HCT116 (cell line): Measurements from ENCODE around the gene GPR4. TPM values are rescaled to one million over a fixed set of nuclear protein-coding genes. Genes with fewer than 3 reads are reported as not detected.
A peak's percentile ranks its signal among the peaks of the same experiment; 100 is the strongest.

Source experiments
- ATAC-seq: fragments of 200-7000 bp; cut with Tn5 transposase; 2 replicates; pipeline ENCODE4 v1.9.1; 2020; ENCODE audit warnings: mild to moderate bottlenecking, moderate library complexity
- BruUV-seq: library from RNA; stranded (reverse); fragments of 400-500 nt; replicated peaks from 2 replicates; lab custom pipeline; 2021; lab: Mats Ljungman, UMichigan
- CTCF ChIA-PET: fragments of 300-600 bp; sonication (Branson Sonifier 250); formaldehyde crosslinking; loops from one replicate; lab custom pipeline; 2021; ENCODE audit warnings: antibody characterized with exemption; lab: Charles Lee
- POLR2A ChIA-PET: fragments of 300-600, 350-600 bp; sonication (Branson Sonifier 250); formaldehyde crosslinking; loops from one replicate; lab custom pipeline; 2021; ENCODE audit warnings: antibody characterized with exemption; lab: Charles Lee
- RAD21 ChIA-PET, 2 experiments: fragments of 300-600 bp; sonication (Branson Sonifier 250); formaldehyde crosslinking; loops; one replicate each; lab custom pipeline; 2023; ENCODE audit warnings: low total read pairs in 2 of 2; ENCODE audit not compliant: uncharacterized antibody in 2 of 2, unreplicated experiment in 2 of 2, low non-redundant PET in 1 of 2; lab: Charles Lee
- DNase-seq: peaks from one replicate; pipeline ENCODE4 v3.0.0-alpha.2; 2010; ENCODE audit warnings: low read depth, low spot score
- H2AFZ ChIP-seq: fragments of 200-600 bp; shearing (Covaris generic), sonication (generic); 2 replicates; pipeline ENCODE4 v1.6.1; 2017; ENCODE audit warnings: low read depth, mixed run types, mixed read lengths, antibody characterized with exemption, low read length; ENCODE audit not compliant: poor library complexity, severe bottlenecking
- H3K27ac ChIP-seq: 2 replicates; pipeline ENCODE4 v1.5.1; 2012; ENCODE audit warnings: low read depth, low read length
- H3K27me3 ChIP-seq: fragments of 200-600 bp; sonication (generic); 2 replicates; pipeline ENCODE4 v1.6.1; 2016; ENCODE audit warnings: mixed run types, low read length, mixed read lengths; ENCODE audit not compliant: insufficient read depth
- H3K36me3 ChIP-seq, 2 experiments: fragments of 200-500 bp in 1 of 2; fragments of 200-600 bp in 1 of 2; sonication (Bioruptor generic) in 1 of 2; sonication (generic) in 1 of 2; 2 replicates each; pipeline versions ENCODE4 v1.5.1 to v1.6.1; 2014 to 2016; ENCODE audit warnings: low read length in 2 of 2, inconsistent platforms in 1 of 2, mixed read lengths in 1 of 2, mixed run types in 1 of 2; ENCODE audit not compliant: insufficient read depth in 2 of 2, control insufficient read depth in 1 of 2
- H3K4me1 ChIP-seq, 2 experiments: fragments of 200-600 bp in 1 of 2; sonication (generic) in 1 of 2; 2 replicates each; pipeline versions ENCODE4 v1.5.1 to v1.6.1; 2012 to 2017; ENCODE audit warnings: low read length in 2 of 2, inconsistent platforms in 1 of 2, mild to moderate bottlenecking in 1 of 2, mixed read lengths in 1 of 2, mixed run types in 1 of 2, moderate library complexity in 1 of 2; ENCODE audit not compliant: insufficient read depth in 2 of 2, control insufficient read depth in 1 of 2
- H3K4me2 ChIP-seq: fragments of 200-600 bp; sonication (generic); 2 replicates; pipeline ENCODE4 v1.6.1; 2017; ENCODE audit warnings: mixed run types, low read length, mixed read lengths
- H3K4me3 ChIP-seq, 2 experiments: fragments of 200-600 bp in 1 of 2; sonication (generic) in 1 of 2; replicated peaks in 1 of 2; 2 replicates each; pipeline ENCODE4 v1.5.1; 2011 to 2016; ENCODE audit warnings: low read length in 2 of 2, control low read depth in 1 of 2, low read depth in 1 of 2, mild to moderate bottlenecking in 1 of 2, mixed read lengths in 1 of 2, mixed run types in 1 of 2
- H3K79me2 ChIP-seq: fragments of 200-600 bp; sonication (generic); 2 replicates; pipeline ENCODE4 v1.6.1; 2017; ENCODE audit warnings: mild to moderate bottlenecking, mixed run types, low read length, moderate library complexity, mixed read lengths; ENCODE audit not compliant: insufficient read depth
- H3K9ac ChIP-seq: fragments of 200-600 bp; sonication (generic); 2 replicates; pipeline ENCODE4 v1.6.1; 2016; ENCODE audit warnings: low read length, mixed read lengths
- H3K9me2 ChIP-seq: fragments of 200-600 bp; sonication (generic), shearing (Covaris generic); 2 replicates; pipeline ENCODE4 v1.6.1; 2017; ENCODE audit warnings: mixed run types, mild to moderate bottlenecking, moderate library complexity; ENCODE audit not compliant: insufficient read depth
- H3K9me3 ChIP-seq, 2 experiments: fragments of 200-500 bp in 1 of 2; fragments of 200-600 bp in 1 of 2; sonication (Bioruptor generic) in 1 of 2; sonication (generic) in 1 of 2; 2 replicates each; pipeline ENCODE4 v1.6.1; 2014 to 2017; ENCODE audit warnings: low read length in 2 of 2, mixed read lengths in 2 of 2, inconsistent platforms in 1 of 2, low read depth in 1 of 2, mild to moderate bottlenecking in 1 of 2, mixed run types in 1 of 2, moderate library complexity in 1 of 2; ENCODE audit not compliant: control insufficient read depth in 1 of 2, insufficient read depth in 1 of 2
- H4K20me1 ChIP-seq: fragments of 200-600 bp; sonication (generic), shearing (Covaris generic); 2 replicates; pipeline ENCODE4 v1.6.1; 2017; ENCODE audit warnings: mixed run types, mild to moderate bottlenecking, moderate library complexity; ENCODE audit not compliant: insufficient read depth
- FOSL1 ChIP-seq: IDR thresholded peaks from 2 replicates; pipeline ENCODE4 v1.6.1; 2012; ENCODE audit warnings: low read depth
- JUND ChIP-seq: IDR thresholded peaks from 2 replicates; pipeline ENCODE4 v1.6.1; 2012
- POLR2A ChIP-seq: IDR thresholded peaks from 2 replicates; pipeline ENCODE4 v1.7.0; 2011; ENCODE audit warnings: borderline replicate concordance; ENCODE audit not compliant: insufficient read depth, insufficient read length; ENCODE audit errors: extremely low read depth
- POLR2AphosphoS5 ChIP-seq: IDR thresholded peaks from 2 replicates; pipeline ENCODE4 v1.6.1; 2011; ENCODE audit warnings: mild to moderate bottlenecking, low read depth, low read length, moderate library complexity
- RAD21 ChIP-seq: IDR thresholded peaks from 2 replicates; pipeline ENCODE4 v1.6.1; 2012; ENCODE audit warnings: low read depth, mild to moderate bottlenecking
- SRF ChIP-seq: IDR thresholded peaks from 2 replicates; pipeline ENCODE4 v1.6.1; 2012; ENCODE audit warnings: low read depth
- TCF7L2 ChIP-seq: IDR thresholded peaks from 2 replicates; pipeline ENCODE4 v1.7.0; 2011; ENCODE audit warnings: borderline replicate concordance, inconsistent platforms; ENCODE audit not compliant: insufficient read depth, insufficient read length; ENCODE audit errors: extremely low read depth
- YY1 ChIP-seq: IDR thresholded peaks from 2 replicates; pipeline ENCODE4 v1.6.1; 2011; ENCODE audit warnings: low read length, low read depth, moderate library complexity, mild to moderate bottlenecking; ENCODE audit not compliant: insufficient replicate concordance; ENCODE audit errors: extremely low read depth
- ZFX ChIP-seq: fragments of 450-650 bp; IDR thresholded peaks from 2 replicates; pipeline ENCODE4 v1.6.1; 2017
- intact Hi-C: fragments of 100-400 bp; cut with micrococcal nuclease; formaldehyde crosslinking; loops from 2 replicates; pipeline ENCODE4 v1.10.0; 2022
- total RNA-seq: library from RNA; stranded (reverse); gene quantifications from one replicate; pipeline ENCODE4 v1.2.1, GENCODE V29; 2021; ENCODE audit not compliant: unreplicated experiment
- TF ChIP-seq, protein P1 (sequence below), 3 experiments: fragments of 200-600 bp in 1 of 3; sonication (generic) in 1 of 3; IDR thresholded peaks in 2 of 3; conservative IDR thresholded peaks in 1 of 3; 2 replicates each; pipeline ENCODE4 v1.5.1; 2012 to 2017; ENCODE audit warnings: low read depth in 2 of 3, low read length in 2 of 3, antibody characterized with exemption in 1 of 3, borderline replicate concordance in 1 of 3, control low read depth in 1 of 3, mild to moderate bottlenecking in 1 of 3, mixed read lengths in 1 of 3, mixed run types in 1 of 3, moderate library complexity in 1 of 3; ENCODE audit not compliant: insufficient read depth in 1 of 3
- TF ChIP-seq, protein P2 (sequence below): IDR thresholded peaks from 2 replicates; pipeline ENCODE4 v1.6.1; 2012

Gene GPR4
- total RNA-seq, 1 experiment from 2014 or later: 0.10 TPM

DNA sequence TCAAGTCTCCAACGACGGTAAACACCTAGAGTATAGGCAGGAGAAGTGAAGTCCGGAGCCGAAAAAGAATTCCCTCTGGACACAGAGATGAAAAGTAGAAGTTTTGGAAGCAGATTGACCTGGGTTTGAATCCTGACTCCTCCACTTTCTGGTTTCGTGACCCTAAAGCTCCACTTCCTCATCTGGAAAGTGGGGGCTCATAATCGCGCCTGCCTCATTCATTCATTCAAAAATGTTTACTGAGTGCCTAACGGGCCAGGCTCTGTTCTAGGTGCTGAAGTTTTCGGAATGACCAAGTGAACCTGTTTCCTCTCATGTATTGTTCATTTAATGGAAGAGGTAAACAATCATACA is 44.3 kb upstream of the GPR4 start:
- ChIA-PET POLR2A (interaction anchor here (1.0 to 1.3 kb wide), 8 partner anchors 17 to 179 kb away, joined by 3 to 5 read pairs (median 4); partner anchors contain the start of genes FOSB, QPCTL and SNRPD2), CTCF (interaction anchor here (0.5 to 2.2 kb wide), 10 partner anchors 22 to 433 kb away, joined by 3 to 9 read pairs (median 6); partner anchors contain the start of genes GIPR and SIX5)
- intact Hi-C loops: no loop called here

More for the DNA sequence above, 44.3 kb upstream of the GPR4 start:
- TF ChIP-seq YY1 (no peak), SRF (no peak), JUND (no peak), TCF7L2 (no peak), POLR2AphosphoS5 (no peak), POLR2A (no peak), FOSL1 (no peak), ZFX (no peak), RAD21 (no peak)
- TF ChIP-seq, protein P1, sequence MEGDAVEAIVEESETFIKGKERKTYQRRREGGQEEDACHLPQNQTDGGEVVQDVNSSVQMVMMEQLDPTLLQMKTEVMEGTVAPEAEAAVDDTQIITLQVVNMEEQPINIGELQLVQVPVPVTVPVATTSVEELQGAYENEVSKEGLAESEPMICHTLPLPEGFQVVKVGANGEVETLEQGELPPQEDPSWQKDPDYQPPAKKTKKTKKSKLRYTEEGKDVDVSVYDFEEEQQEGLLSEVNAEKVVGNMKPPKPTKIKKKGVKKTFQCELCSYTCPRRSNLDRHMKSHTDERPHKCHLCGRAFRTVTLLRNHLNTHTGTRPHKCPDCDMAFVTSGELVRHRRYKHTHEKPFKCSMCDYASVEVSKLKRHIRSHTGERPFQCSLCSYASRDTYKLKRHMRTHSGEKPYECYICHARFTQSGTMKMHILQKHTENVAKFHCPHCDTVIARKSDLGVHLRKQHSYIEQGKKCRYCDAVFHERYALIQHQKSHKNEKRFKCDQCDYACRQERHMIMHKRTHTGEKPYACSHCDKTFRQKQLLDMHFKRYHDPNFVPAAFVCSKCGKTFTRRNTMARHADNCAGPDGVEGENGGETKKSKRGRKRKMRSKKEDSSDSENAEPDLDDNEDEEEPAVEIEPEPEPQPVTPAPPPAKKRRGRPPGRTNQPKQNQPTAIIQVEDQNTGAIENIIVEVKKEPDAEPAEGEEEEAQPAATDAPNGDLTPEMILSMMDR (IDR thresholded peaks at IDR 0.05 in 2 of 3, conservative IDR thresholded peaks at IDR 0.05 in 1 of 3; ENCODE audit: borderline replicate concordance in 1 of 3, insufficient read depth in 1 of 3, low read depth in 2 of 3, low read length in 2 of 3): no peak
- TF ChIP-seq, protein P2, sequence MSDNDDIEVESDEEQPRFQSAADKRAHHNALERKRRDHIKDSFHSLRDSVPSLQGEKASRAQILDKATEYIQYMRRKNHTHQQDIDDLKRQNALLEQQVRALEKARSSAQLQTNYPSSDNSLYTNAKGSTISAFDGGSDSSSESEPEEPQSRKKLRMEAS: no peak
- Histone ChIP-seq H3K4me2 (peak overlapping the region; percentile 85), H3K27me3 (no peaks in the 10 kb centered on the region), H3K4me1 (peaks cover 11 to 37% of the 10 kb centered on the region in 2 experiments), H2AFZ (peak overlapping the region; percentile 85), H3K36me3 (no peaks in the 10 kb centered on the region), H3K4me3 (peak overlapping the region; percentile 3 to 57; a peak in 3 of 4 replicates), H3K79me2 (no peaks in the 10 kb centered on the region), H3K9ac (peak overlapping the region; percentile 38), H3K9me3 (no peaks in the 10 kb centered on the region), H3K27ac (peak overlapping the region; percentile 40), H3K9me2 (no peaks in the 10 kb centered on the region), H4K20me1 (no peaks in the 10 kb centered on the region)
- ATAC-seq (no peak), DNase-seq (no peak)
- RAD21 ChIA-PET: interaction anchor here (0.9 to 1.1 kb wide), 3 partner anchors 22 to 88 kb away, joined by 3 to 8 read pairs (median 5); partner anchors contain the start of gene GIPR (in 1 of the 2)
- BruUV-seq: no TSS peak
